Mucosa of stomach (tissue), 1 donor: ENCODE measurements around the gene TRPM3.

Source experiments
- H3K27me3 ChIP-seq: one replicate; pipeline ENCODE4 v1.7.0; 2013; ENCODE audit warnings: mild to moderate bottlenecking, low read length; ENCODE audit not compliant: control insufficient read depth, insufficient read depth
- H3K36me3 ChIP-seq: one replicate; pipeline ENCODE4 v1.7.0; 2013; ENCODE audit warnings: low read length; ENCODE audit not compliant: control insufficient read depth, insufficient read depth
- H3K4me1 ChIP-seq: one replicate; pipeline ENCODE4 v1.7.0; 2013; ENCODE audit warnings: mild to moderate bottlenecking, low read length; ENCODE audit not compliant: control insufficient read depth, insufficient read depth
- H3K4me3 ChIP-seq: one replicate; pipeline ENCODE4 v1.7.0; 2013; ENCODE audit warnings: low read length
- H3K9ac ChIP-seq: one replicate; pipeline ENCODE4 v1.7.0; 2013; ENCODE audit warnings: mild to moderate bottlenecking, low read length, moderate library complexity
- H3K9me3 ChIP-seq: one replicate; pipeline ENCODE4 v1.7.0; 2013; ENCODE audit warnings: mild to moderate bottlenecking, low read length, moderate library complexity; ENCODE audit not compliant: control insufficient read depth
- donor health status: Pancreatic carcinoma.

TRPM3 gene

DNA sequence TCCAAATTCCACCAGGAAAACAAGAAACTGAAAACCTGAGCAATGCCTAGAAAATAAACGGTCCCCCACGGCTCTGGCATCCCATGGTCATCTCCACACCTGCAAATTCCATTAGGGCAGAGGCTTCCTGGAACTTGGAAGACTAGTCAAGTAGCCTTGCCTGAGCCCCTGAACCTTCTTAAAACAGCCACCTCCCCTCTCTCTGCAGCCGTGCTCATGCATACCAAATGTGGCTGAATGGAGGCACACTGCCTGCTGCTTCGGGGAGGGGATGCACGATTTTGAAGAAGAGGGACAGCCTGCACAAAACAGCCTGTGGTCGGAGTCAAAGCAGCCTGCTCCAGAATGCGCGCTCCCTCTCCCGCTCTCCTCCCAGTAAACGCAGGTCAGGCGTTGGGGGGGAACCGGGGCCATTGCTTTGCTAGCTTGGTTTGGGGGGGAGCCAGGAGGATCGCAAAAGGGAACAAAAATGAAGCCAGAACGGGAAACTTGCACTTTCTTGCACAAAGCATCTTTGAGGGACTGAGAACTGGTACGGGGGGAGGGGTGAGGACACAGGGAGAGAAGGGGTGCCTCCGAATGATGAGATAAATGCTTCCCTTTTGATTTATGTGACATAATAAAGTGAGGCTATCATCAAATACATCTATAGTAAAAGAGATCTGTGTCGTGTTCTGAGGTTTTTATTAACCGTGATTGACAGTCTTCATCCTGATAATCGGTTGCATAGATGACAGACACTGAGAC lies at the start of gene TRPM3:
TRPM3 (minus strand) TSS at position 347 of the 747 bp plus-strand sequence; CDS start at position 80, 267 bp downstream.
- no peaks in the 10 kb centered on the region for H3K9me3 ChIP-seq
- H3K4me3 ChIP-seq = no peak within 1 kb of the TSS
- peaks cover 15% of the 10 kb centered on the region for H3K27me3 ChIP-seq
- no peaks in the 10 kb centered on the region for H3K36me3 ChIP-seq
- no peaks in the 10 kb centered on the region for H3K4me1 ChIP-seq
- no peak within 1 kb of the TSS for H3K9ac ChIP-seq

DNA sequence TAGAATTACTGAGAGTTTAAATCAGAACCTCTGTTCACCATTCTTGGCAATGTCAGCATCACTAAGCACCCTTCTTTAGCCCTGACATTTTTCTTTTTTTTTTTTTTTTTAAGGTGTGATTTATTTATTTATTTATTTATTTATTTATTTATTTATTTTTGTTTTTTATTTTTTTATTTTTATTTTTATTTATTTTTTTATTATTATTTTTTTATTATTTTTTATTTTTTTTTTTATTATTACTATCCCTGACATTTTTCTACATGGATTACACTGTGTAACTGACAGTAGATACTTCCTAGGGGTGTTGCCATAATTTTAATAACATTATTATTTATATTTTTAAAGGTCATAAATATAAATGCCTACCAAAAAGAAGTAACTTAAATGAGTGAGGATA lies 47.0 kb upstream of the TRPM3 start:
- H3K36me3 ChIP-seq = no peaks in the 10 kb centered on the region
- no peaks in the 10 kb centered on the region for H3K9me3 ChIP-seq
- H3K4me1 ChIP-seq = no peaks in the 10 kb centered on the region
- H3K9ac ChIP-seq = no peak overlapping the region
- H3K4me3 ChIP-seq = no peak overlapping the region
- no peaks in the 10 kb centered on the region for H3K27me3 ChIP-seq

DNA sequence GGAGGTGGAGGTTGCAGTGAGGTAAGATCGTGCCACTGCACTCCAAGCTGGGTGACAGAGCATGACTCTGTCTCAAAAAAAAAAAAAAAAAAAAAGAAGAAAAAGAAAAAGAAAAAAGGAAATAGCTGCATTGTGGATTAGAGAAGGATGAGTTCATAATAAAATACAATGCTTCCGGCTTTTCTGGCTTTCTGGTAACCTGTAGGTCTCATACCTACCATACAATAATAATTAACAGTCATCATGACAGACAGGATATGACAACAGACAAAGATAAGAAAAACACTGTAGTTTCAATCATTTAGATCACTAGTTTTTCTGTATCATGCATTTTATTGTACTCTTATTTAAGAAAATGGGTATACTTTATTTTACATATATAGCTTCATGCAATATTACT lies 40.7 kb upstream of the TRPM3 start:
- H3K9me3 ChIP-seq = no peaks in the 10 kb centered on the region
- no peak overlapping the region for H3K9ac ChIP-seq
- no peak overlapping the region for H3K4me3 ChIP-seq
- no peaks in the 10 kb centered on the region for H3K36me3 ChIP-seq
- no peaks in the 10 kb centered on the region for H3K27me3 ChIP-seq
- H3K4me1 ChIP-seq = no peaks in the 10 kb centered on the region

DNA sequence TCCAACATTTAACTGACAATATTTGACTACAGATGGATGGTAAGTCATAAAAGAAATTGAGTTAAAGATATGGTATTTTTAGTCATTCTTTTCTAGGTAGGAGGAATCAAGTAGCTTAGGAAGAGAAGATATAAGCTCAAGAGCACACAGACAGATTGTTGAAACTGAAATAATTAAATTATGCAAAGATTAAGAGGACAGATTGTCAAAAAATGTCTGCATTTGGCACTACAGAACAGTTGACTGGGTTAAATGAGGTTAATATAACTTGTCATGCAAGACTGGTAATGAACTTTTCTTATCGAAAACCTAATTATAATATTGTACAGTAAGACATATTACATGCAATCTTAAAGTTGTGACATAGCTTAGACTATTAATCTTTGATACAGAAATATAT lies 36.3 kb upstream of the TRPM3 start:
- Histone ChIP-seq H3K9me3 (no peaks in the 10 kb centered on the region), H3K9ac (no peak overlapping the region), H3K4me3 (no peak overlapping the region)

DNA sequence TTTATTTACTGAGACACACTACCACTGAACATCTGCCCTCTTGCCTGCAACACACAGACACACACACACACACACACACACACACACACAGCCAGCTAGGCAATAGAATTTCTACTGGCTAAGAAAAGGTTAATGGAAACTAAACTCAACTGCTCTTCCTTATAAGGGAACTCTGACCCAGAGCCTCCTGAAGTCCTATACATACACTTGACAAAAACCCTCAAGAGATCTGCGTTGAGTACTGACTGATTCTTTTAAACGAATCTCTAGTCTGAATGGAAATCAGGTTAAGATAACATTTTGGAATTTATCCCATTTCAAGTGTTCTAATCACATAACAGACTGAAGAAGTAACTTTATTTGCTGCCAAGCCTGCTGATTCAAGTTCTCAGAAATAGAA lies 25.9 kb upstream of the TRPM3 start:
- Histone ChIP-seq H3K36me3 (no peaks in the 10 kb centered on the region), H3K9ac (no peak overlapping the region), H3K4me3 (no peak overlapping the region), H3K27me3 (no peaks in the 10 kb centered on the region), H3K4me1 (no peaks in the 10 kb centered on the region), H3K9me3 (no peaks in the 10 kb centered on the region)

More for the DNA sequence above, 36.3 kb upstream of the TRPM3 start:
- H3K27me3 ChIP-seq = no peaks in the 10 kb centered on the region
- no peaks in the 10 kb centered on the region for H3K36me3 ChIP-seq
- H3K4me1 ChIP-seq = no peaks in the 10 kb centered on the region

GRCh38 chr9:71146511-71146910 lies 25.1 kb upstream of the TRPM3 start:
- no peak overlapping the region for H3K9ac ChIP-seq
- H3K27me3 ChIP-seq = no peaks in the 10 kb centered on the region
- H3K4me3 ChIP-seq = no peak overlapping the region
- no peaks in the 10 kb centered on the region for H3K4me1 ChIP-seq
- H3K9me3 ChIP-seq = no peaks in the 10 kb centered on the region
- H3K36me3 ChIP-seq = no peaks in the 10 kb centered on the region

- Histone ChIP-seq H3K4me3 (no peak overlapping the region), H3K9me3 (no peaks in the 10 kb centered on the region), H3K27me3 (no peaks in the 10 kb centered on the region), H3K4me1 (no peaks in the 10 kb centered on the region), H3K9ac (no peak overlapping the region), H3K36me3 (no peaks in the 10 kb centered on the region)
Measured at GRCh38 chr9:71145179-71145578, 23.8 kb upstream of the TRPM3 start.

DNA sequence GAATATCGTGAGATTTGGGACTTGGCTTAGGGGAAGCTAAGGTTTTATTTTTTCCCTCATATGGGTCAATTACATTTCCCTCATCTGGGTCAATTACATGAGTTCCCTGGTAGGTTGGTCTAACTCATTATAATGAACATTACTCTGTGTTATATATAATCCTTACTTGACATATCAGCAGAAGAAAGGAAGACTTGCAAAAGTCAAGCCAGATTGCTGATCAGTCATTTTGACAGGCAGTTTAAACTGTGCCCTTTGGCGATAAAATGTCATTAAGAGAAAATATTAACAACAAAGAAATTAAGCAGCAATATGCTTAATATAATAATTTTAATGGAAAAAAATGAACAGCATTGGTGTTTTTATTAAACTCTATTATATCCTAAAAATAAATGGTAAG lies 23.1 kb upstream of the TRPM3 start:
- no peaks in the 10 kb centered on the region for H3K9me3 ChIP-seq
- H3K4me1 ChIP-seq = no peaks in the 10 kb centered on the region
- no peak overlapping the region for H3K4me3 ChIP-seq
- H3K27me3 ChIP-seq = no peaks in the 10 kb centered on the region
- no peaks in the 10 kb centered on the region for H3K36me3 ChIP-seq
- H3K9ac ChIP-seq = no peak overlapping the region

DNA sequence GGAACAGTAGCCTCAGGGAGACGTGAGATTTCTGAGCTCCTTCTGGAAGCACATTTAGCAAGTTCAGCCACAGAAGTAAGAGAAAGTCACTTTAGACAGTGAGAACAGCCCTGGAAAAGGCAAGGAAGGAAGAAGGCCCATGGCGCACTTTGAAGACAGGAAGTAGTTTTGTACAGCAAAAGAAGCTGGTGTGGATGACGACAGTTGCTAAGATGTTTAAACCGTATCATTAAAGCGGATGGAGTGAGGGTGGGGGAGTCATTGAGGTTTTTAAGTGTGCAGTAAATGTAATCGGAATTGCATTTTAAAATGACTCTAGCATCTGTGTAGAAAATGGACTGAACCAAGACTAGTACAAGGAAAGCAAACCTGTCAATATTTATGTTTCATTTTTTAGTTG lies 15.3 kb upstream of the TRPM3 start:
- Histone ChIP-seq H3K4me1 (no peaks in the 10 kb centered on the region), H3K9me3 (no peaks in the 10 kb centered on the region), H3K4me3 (no peak overlapping the region), H3K36me3 (no peaks in the 10 kb centered on the region), H3K9ac (no peak overlapping the region), H3K27me3 (no peaks in the 10 kb centered on the region)

DNA sequence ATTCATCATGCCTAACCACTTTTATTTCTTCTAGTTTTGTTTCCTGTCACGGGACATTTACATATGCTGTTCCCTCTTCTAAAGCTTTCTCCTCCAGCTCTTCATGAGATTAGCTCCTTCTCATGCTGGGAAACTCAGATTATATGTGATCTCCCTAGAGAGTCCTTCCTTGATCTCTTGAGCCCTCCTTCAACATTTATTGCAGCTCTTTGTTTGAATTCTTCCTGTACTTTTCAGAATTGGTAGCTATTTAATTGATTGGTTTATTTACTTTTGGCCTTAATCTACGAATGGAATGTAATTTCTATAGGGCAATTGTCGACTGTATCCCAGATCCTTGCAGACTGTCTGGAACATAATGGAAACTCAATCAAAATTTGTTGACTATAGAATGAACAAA lies 9.7 kb upstream of the TRPM3 start:
- Histone ChIP-seq H3K9ac (no peak overlapping the region), H3K4me1 (no peaks in the 10 kb centered on the region), H3K4me3 (no peak overlapping the region), H3K9me3 (no peaks in the 10 kb centered on the region), H3K36me3 (no peaks in the 10 kb centered on the region), H3K27me3 (no peaks in the 10 kb centered on the region)

DNA sequence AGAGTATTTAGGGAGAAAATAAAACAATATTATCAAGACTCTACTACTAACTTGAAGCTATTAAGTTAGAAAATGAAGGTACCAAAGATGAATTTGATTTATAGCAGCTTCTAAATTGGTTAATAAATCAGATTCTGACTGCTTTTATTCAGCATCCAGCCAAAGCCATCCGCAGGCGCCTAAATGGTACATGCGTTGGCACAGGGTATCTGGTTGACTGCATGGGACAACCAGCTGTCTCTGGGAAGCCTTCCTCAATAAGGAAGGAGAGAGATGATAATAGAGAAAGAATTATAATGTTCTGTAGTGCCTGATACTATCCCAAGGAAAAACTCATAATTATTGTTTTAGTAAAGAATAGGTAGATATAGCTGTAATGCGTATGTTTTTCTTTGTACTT lies 9.1 kb upstream of the TRPM3 start:
- Histone ChIP-seq H3K9me3 (no peaks in the 10 kb centered on the region), H3K9ac (no peak overlapping the region), H3K27me3 (no peaks in the 10 kb centered on the region), H3K36me3 (no peaks in the 10 kb centered on the region), H3K4me3 (no peak overlapping the region), H3K4me1 (no peaks in the 10 kb centered on the region)

DNA sequence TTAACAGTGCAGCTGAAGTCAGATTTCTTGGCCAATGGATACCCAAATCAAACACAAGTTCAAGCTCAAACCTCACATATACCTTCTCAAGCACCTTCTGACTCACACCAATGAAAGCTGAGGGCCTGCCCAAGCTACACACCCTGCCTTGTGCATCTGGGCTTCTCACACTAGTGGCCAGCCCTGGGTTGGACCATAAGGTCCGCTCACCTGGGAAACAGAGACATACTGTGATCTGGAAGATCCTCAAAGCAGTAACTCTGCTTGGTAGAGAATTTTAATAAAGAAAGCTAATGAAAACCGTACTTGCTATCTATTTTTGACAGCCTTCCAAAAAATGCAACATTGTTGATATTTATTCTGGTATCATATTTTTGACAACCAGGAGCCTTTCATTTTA lies 7.4 kb upstream of the TRPM3 start:
- Histone ChIP-seq H3K9me3 (no peaks in the 10 kb centered on the region), H3K4me1 (no peaks in the 10 kb centered on the region), H3K4me3 (no peak overlapping the region), H3K27me3 (no peaks in the 10 kb centered on the region), H3K36me3 (no peaks in the 10 kb centered on the region), H3K9ac (no peak overlapping the region)

DNA sequence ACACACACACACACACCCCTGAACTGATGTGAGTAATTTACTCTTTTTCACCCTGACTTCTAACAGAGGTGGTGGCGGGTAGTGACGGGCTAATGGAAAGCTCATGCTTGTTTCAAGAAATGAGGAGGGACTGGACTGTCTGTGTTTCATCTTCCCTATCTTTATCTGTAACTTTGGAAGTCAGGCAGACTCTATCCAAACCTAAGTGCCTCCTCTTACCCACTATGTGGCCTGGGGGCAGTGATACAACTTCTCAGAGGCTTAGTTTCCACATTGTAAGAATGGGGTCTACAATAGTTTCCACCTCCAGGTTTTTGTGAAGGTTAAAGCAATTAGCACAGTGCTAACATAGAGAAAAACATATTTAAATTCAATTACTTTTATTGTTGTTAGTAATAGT lies 5.9 kb upstream of the TRPM3 start:
- Histone ChIP-seq H3K4me3 (no peak overlapping the region), H3K9me3 (no peaks in the 10 kb centered on the region)

More for the DNA sequence above, 5.9 kb upstream of the TRPM3 start:
- Histone ChIP-seq H3K9ac (no peak overlapping the region), H3K27me3 (peaks cover under 1% of the 10 kb centered on the region), H3K4me1 (no peaks in the 10 kb centered on the region), H3K36me3 (no peaks in the 10 kb centered on the region)
